ENCODE measurements around the gene FGF14.

Gene FGF14

DNA sequence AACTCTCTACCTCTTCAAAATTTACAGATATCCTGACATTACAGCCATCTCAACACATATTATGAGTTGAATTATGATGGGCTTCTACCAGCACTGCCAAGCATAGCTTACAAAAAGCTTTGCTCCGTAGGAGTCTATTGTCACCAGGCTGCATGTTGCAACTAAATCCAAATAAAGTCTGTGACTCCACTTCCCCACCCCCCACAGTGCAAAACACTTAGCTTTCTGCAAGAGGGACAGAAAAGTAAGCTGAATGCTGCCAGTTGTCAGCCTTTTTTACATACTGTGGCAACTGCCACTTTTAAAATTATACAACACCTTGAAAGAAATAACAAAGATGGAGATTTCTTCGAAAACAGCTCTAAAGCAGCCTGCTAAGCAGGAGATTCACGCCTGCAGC lies 189.1 kb downstream of the FGF14 start:
- TF ChIP-seq Cebpa-rat (IDR thresholded peaks at IDR 0.05), result no peak
- Histone ChIP-seq H3K27me3 (no peaks in the 10 kb centered on the region), H3K4me1 (no peaks in the 10 kb centered on the region), H4K20me1 (no peaks in the 10 kb centered on the region), H3K4me2 (no peak overlapping the region), H3K36me3 (no peaks in the 10 kb centered on the region), H3K9me3 (no peaks in the 10 kb centered on the region), H3K27ac (no peak overlapping the region), H3K4me3 (no peak overlapping the region), H3K9ac (no peak overlapping the region)

DNA sequence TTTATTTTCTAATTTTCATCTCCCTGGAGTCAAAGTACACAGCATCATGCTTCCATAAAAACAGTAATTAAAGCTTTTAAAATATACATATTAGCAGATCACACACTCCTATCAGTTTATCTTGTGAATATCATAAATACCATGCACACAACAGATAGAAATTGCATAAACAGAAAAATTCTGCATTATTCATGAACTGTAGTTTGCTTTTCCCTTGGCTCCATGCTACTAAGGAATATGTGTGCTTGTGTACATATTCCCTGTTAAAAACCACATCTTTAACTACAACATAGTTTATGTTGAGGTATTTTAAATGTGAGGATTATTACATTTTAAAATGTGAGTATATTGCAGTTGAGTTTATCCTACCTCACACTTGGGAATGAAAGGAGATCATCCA lies 193.5 kb downstream of the FGF14 start:
- Histone ChIP-seq H3K27ac (no peak overlapping the region), H4K20me1 (no peaks in the 10 kb centered on the region), H3K4me2 (no peak overlapping the region), H3K4me1 (no peaks in the 10 kb centered on the region), H3K4me3 (no peak overlapping the region), H3K9me3 (no peaks in the 10 kb centered on the region), H3K36me3 (no peaks in the 10 kb centered on the region), H3K27me3 (no peaks in the 10 kb centered on the region), H3K9ac (no peak overlapping the region)
- TF ChIP-seq Cebpa-rat (IDR thresholded peaks at IDR 0.05), result no peak

DNA sequence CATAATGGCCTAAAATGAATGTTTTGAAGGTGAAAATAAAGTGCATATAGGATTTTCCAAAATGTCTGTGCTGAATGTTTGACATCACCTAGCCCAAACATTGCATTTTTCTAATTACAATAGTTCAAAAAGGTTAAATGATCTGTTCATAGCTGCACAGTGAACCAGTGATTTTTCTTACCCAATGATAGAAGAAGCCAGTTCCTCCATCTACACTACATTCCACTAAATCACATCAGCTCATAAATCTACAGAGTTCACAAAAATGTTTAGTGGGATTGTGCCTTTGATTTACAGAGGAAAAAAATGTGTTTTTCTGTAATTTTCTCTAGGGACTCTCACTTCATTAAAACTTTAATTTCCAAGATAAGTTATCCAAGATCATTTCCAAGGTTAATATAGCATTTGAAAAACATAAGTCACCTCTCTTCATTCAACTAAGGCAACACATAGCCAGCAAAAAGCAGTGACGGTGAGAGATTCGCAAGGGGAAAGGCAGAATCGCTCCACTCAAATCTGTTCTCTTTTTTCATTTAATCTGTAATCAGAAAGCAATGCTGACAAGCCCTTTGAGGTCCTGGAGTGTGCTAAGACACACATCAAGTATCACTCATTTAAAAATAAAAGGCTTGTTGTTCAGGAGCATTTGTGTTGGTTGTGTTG lies 194.0 kb downstream of the FGF14 start:
- no peak overlapping the region for H3K4me2 ChIP-seq
- H3K4me1 ChIP-seq, result no peaks in the 10 kb centered on the region
- H3K4me3 ChIP-seq, result no peak overlapping the region
- H3K36me3 ChIP-seq, result no peaks in the 10 kb centered on the region
- no peak overlapping the region for H3K9ac ChIP-seq
- H3K27me3 ChIP-seq, result no peaks in the 10 kb centered on the region
- no peak overlapping the region for H3K27ac ChIP-seq
- H4K20me1 ChIP-seq, result no peaks in the 10 kb centered on the region
- TF ChIP-seq Cebpa-rat (IDR thresholded peaks at IDR 0.05), result no peak
- H3K9me3 ChIP-seq, result no peaks in the 10 kb centered on the region

DNA sequence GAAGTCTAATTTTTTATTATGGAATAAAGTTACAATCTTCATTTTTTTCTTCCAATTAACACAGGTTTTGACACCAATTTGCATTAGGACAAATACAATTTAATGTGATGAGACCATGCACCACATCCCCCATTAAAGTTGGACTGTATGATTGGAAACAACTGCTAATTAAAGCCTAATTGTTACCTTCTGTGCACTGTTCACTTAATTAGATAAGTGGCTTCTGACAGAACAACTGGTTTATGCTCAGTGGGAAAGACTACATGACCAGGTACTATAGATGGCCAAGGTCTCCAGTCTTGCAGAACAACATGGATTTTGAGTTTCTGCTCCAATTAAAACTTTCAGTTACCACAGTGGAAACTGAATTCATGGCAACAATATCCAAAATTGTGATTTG lies 198.1 kb downstream of the FGF14 start:
- H3K4me2 ChIP-seq, result no peak overlapping the region
- no peak overlapping the region for H3K4me3 ChIP-seq
- no peaks in the 10 kb centered on the region for H3K27me3 ChIP-seq
- no peak overlapping the region for H3K9ac ChIP-seq
- H3K27ac ChIP-seq, result no peak overlapping the region
- no peaks in the 10 kb centered on the region for H3K9me3 ChIP-seq
- TF ChIP-seq Cebpa-rat (IDR thresholded peaks at IDR 0.05), result no peak
- H3K36me3 ChIP-seq, result no peaks in the 10 kb centered on the region
- H4K20me1 ChIP-seq, result no peaks in the 10 kb centered on the region
- H3K4me1 ChIP-seq, result no peaks in the 10 kb centered on the region

DNA sequence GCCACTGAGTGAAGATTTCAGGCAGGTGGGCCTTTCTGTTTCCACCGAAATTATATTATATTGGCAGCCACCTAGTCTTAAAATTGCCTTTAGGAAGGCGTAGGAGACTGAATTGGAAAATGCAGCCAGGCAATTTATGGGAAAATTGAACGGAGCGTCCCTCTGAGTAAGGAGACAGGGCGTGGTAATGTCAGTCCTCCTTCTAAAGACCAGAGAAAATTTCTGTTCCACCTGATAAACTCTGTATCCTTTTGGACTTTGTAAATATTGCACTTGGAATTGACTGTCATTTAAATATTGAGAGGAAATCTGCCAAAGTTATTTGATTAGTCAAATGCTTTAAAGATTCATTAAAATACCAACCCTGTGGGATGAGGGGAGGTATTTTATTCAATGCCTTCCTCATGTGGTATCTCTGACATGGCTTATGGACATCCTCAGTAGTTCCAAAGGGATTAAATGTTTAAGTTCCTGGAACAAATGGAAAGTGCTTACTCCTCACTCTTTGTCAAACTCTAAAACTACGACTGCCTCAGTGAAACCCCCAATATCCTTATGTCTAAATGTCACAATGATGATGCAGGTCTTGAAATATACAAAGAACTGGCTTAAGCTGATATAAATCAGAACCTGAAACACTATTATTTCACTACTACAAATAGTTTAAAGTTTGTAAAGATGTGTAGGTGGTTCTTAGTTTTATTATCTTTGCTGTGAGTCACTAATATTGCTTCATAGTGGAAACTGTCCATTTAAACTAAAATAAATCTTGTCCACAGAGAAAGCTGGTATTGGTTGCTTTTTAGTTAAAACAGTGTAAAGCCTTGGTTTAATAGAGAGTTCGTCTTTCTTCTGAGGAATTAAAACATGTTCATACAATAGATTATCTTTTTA lies 203.2 kb downstream of the FGF14 start:
- no peak for TF ChIP-seq Cebpa-rat (IDR thresholded peaks at IDR 0.05)
- Histone ChIP-seq H3K4me3 (no peak overlapping the region), H3K4me1 (no peaks in the 10 kb centered on the region), H3K36me3 (no peaks in the 10 kb centered on the region), H3K27me3 (no peaks in the 10 kb centered on the region), H3K4me2 (no peak overlapping the region), H3K9me3 (no peaks in the 10 kb centered on the region), H4K20me1 (no peaks in the 10 kb centered on the region), H3K9ac (no peak overlapping the region), H3K27ac (no peak overlapping the region)

DNA sequence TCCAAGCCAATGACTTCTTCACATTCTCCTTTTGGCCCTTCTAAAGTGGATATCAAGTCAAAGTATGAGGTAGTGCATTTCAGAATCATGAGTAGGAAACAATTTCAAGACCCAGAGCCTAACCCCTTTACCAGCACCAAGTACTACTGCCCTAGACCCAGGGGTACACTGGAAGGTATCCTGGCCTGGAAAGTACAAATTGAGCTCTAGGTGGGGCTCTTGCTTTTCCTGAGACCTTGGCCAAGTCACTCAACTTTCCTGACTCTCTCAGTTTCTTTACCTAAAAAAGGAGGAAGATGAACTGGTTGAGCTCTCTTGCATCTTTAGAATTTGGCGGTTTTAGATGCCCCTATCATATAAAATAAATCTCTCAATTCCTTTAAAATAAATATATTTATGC lies 204.7 kb downstream of the FGF14 start:
- H3K4me3 ChIP-seq, result no peak overlapping the region
- TF ChIP-seq Cebpa-rat (IDR thresholded peaks at IDR 0.05), result no peak
- H3K9ac ChIP-seq, result no peak overlapping the region
- H3K4me2 ChIP-seq, result no peak overlapping the region
- H3K9me3 ChIP-seq, result no peaks in the 10 kb centered on the region
- H3K36me3 ChIP-seq, result no peaks in the 10 kb centered on the region
- no peaks in the 10 kb centered on the region for H3K27me3 ChIP-seq
- H4K20me1 ChIP-seq, result no peaks in the 10 kb centered on the region
- no peaks in the 10 kb centered on the region for H3K4me1 ChIP-seq
- H3K27ac ChIP-seq, result no peak overlapping the region

DNA sequence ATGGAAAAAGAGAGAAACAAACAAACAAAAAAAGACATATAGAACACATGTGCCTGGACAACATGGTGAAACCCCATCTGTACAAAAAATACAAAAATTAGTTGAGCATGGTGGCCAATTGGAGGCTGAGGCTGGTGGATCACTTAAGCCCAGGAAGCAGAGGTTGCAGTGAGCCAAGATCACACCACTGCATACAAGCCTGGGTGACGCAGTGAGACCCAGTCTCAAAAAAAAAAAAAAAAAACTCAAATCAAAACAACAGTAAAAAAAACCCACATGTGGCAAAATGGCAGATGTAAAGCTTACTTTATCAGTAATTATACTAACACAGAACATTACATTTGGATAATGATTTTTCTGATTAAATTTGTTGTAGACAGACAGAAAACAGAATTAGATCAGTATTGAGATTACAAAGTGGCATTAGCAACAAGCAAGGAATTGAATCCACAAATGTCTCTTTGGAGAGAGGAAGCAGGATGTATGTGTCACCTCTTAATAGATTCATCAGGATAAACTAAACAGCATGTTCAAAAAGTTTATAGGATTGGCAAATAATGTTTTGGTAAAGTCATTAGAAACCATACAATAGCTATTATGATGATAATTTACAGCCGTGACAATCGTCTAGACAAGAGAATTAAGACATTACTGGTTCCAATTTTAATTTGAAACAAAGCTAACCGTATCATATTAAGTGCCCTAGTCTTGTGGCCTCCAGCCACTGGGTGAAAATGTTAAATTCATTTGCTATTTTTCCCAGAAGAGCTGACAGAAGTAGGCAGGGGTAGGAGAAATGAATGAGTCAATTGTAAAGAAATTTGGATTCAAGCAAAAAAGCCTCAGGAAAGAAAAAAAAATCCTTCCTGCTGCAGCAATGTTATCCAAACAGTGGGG lies 206.0 kb downstream of the FGF14 start:
- no peak overlapping the region for H3K9ac ChIP-seq
- H3K27ac ChIP-seq, result no peak overlapping the region
- H4K20me1 ChIP-seq, result no peaks in the 10 kb centered on the region

DNA sequence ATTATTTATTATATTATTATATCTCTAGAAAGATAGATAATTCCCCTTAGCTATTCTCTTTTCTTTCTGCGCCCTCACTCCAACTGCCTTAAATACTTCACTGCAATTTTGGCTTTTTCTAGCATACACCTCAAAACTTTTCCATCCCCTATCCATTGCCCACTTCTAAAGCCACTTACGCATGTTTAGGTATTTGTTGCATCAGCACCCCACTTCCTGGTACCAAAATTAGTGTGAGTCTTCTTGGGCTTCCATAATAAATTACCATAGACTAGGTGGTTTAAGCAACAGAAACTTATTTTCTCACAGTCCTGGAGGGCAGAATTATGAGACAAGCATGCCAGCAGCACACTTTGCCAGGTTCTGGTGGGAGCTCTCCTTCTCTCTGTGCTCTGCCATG lies 209.0 kb downstream of the FGF14 start:
- H3K27ac ChIP-seq, result no peak overlapping the region
- H3K27me3 ChIP-seq, result no peaks in the 10 kb centered on the region
- no peaks in the 10 kb centered on the region for H3K36me3 ChIP-seq
- no peak overlapping the region for H3K4me2 ChIP-seq
- H3K9me3 ChIP-seq, result no peaks in the 10 kb centered on the region
- H3K9ac ChIP-seq, result no peak overlapping the region
- H3K4me1 ChIP-seq, result no peaks in the 10 kb centered on the region
- H3K4me3 ChIP-seq, result no peak overlapping the region
- no peak for TF ChIP-seq Cebpa-rat (IDR thresholded peaks at IDR 0.05)
- no peaks in the 10 kb centered on the region for H4K20me1 ChIP-seq

More for the DNA sequence above, 206.0 kb downstream of the FGF14 start:
- Histone ChIP-seq H3K4me2 (no peak overlapping the region), H3K9me3 (no peaks in the 10 kb centered on the region), H3K4me3 (no peak overlapping the region), H3K4me1 (no peaks in the 10 kb centered on the region), H3K27me3 (no peaks in the 10 kb centered on the region), H3K36me3 (no peaks in the 10 kb centered on the region)
- no peak for TF ChIP-seq Cebpa-rat (IDR thresholded peaks at IDR 0.05)

DNA sequence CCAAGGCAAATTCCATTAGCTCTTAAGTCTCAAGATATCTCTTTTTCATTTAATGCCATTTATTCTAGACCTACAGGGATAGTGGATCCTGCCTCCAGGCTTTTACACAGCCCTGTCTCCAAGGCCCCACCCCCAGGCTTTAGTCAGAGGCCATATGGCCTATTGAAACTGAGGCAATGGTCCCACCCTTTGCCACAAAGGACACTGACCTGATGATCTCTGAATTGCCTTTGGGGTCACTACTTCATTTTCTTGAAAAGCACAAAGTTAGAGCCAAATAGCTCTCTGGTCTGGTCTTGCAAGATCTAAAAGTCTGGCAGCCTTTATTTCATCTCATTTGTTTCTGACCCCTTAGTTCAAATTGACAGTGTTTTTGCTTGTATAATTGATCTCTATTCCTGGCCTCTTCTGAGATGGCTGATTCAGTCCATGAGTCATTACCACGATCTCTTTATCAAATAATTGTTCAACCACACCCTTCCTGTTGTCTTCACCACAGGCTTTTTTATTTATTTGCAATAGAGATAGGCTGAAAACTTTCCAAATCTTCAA lies 209.8 kb downstream of the FGF14 start:
- H3K4me1 ChIP-seq, result no peaks in the 10 kb centered on the region
- no peak overlapping the region for H3K9ac ChIP-seq
- no peaks in the 10 kb centered on the region for H4K20me1 ChIP-seq
- H3K27me3 ChIP-seq, result no peaks in the 10 kb centered on the region
- H3K4me3 ChIP-seq, result no peak overlapping the region
- no peak overlapping the region for H3K4me2 ChIP-seq
- H3K36me3 ChIP-seq, result no peaks in the 10 kb centered on the region
- no peak for TF ChIP-seq Cebpa-rat (IDR thresholded peaks at IDR 0.05)
- H3K9me3 ChIP-seq, result no peaks in the 10 kb centered on the region
- H3K27ac ChIP-seq, result no peak overlapping the region

All from BLaER1 (cell line).